Mucosa of gallbladder (tissue), 1 donor: ENCODE results near the gene EOMES. TPM values are rescaled to one million over a fixed set of nuclear protein-coding genes. Genes with fewer than 3 reads are reported as not detected.

Source experiments
- DNase-seq: peaks from one replicate; pipeline ENCODE4 v3.0.0-alpha.2; 2020; ENCODE audit warnings: low spot score
- total RNA-seq: library from RNA; stranded (reverse); gene quantifications from one replicate; pipeline ENCODE4 v1.2.1, GENCODE V29; 2021
- donor health status: DM: no; HTN: no; CAD: no.

Gene EOMES
- total RNA-seq, 1 donor from 2014 or later = 0.58 TPM

- no peak for DNase-seq
These were observed 1.0 kb downstream of the EOMES start for GRCh38 chr3:27720899-27721716.

GRCh38 chr3:27719314-27720003 is 2.7 kb downstream of the EOMES start:
- DNase-seq = no peak

GRCh38 chr3:27718459-27718858 is 3.7 kb downstream of the EOMES start:
- DNase-seq = no peak

- DNase-seq = no peak
These were observed 4.8 kb downstream of the EOMES start for GRCh38 chr3:27717200-27717852.

GRCh38 chr3:27716309-27716708 is 5.8 kb downstream of the EOMES start:
- no peak for DNase-seq

GRCh38 chr3:27715863-27716262 is 6.3 kb downstream of the EOMES start:
- DNase-seq = no peak

GRCh38 chr3:27715454-27715806 is 6.7 kb downstream of the EOMES start:
- DNase-seq = no peak

- no peak for DNase-seq
These were observed 7.2 kb downstream of the EOMES start for GRCh38 chr3:27714692-27715453.

GRCh38 chr3:27714146-27714526 is 8.0 kb downstream of the EOMES start:
- no peak for DNase-seq

GRCh38 chr3:27713435-27714145 is 8.5 kb downstream of the EOMES start:
- no peak for DNase-seq

GRCh38 chr3:27713078-27713423 is 9.1 kb downstream of the EOMES start:
- no peak for DNase-seq

- peak; percentile 72 for DNase-seq
These were observed 9.7 kb downstream of the EOMES start for GRCh38 chr3:27712136-27713077.

GRCh38 chr3:27708250-27708649 is 13.9 kb downstream of the EOMES start:
- DNase-seq = no peak

GRCh38 chr3:27699067-27699466 is 23.1 kb downstream of the EOMES start:
- no peak for DNase-seq

GRCh38 chr3:27696906-27697305 is 25.2 kb downstream of the EOMES start:
- DNase-seq = no peak

GRCh38 chr3:27695636-27696035 is 26.5 kb downstream of the EOMES start:
- DNase-seq = no peak

- no peak for DNase-seq
These were observed 34.1 kb downstream of the EOMES start for GRCh38 chr3:27688053-27688452.

GRCh38 chr3:27686642-27687041 is 35.5 kb downstream of the EOMES start:
- no peak for DNase-seq

- DNase-seq = no peak
These were observed 36.6 kb downstream of the EOMES start for GRCh38 chr3:27685474-27685873.

GRCh38 chr3:27684302-27684701 is 37.8 kb downstream of the EOMES start:
- DNase-seq = no peak
